HUES64 (cell line): ENCODE measurements around the gene TESMIN.

Experiments
- H3K27ac ChIP-seq: 2 replicates; pipeline ENCODE4 v1.7.0; 2013; ENCODE audit warnings: low read depth, low read length, inconsistent platforms
- H3K27me3 ChIP-seq: 2 replicates; pipeline ENCODE4 v1.6.1; 2013; ENCODE audit warnings: mild to moderate bottlenecking, low read length; ENCODE audit not compliant: insufficient read depth
- H3K36me3 ChIP-seq: 2 replicates; pipeline ENCODE4 v1.6.1; 2013; ENCODE audit warnings: mild to moderate bottlenecking, low read length; ENCODE audit not compliant: insufficient read depth
- H3K4me1 ChIP-seq: 2 replicates; pipeline ENCODE4 v1.6.1; 2013; ENCODE audit warnings: mild to moderate bottlenecking, low read length, moderate library complexity; ENCODE audit not compliant: insufficient read depth
- H3K4me3 ChIP-seq: 2 replicates; pipeline ENCODE4 v1.5.1; 2013; ENCODE audit warnings: mild to moderate bottlenecking, low read length, moderate library complexity
- H3K9ac ChIP-seq: 2 replicates; pipeline ENCODE4 v1.6.1; 2013; ENCODE audit warnings: mild to moderate bottlenecking, low read depth, low read length
- H3K9me3 ChIP-seq: 2 replicates; pipeline ENCODE4 v1.6.1; 2013; ENCODE audit warnings: low read depth, low read length; ENCODE audit not compliant: insufficient read depth
- WGBS: fragments of 150-250, 120-280 bp; methylation state at CpG from one replicate; pipeline ENCODE4 v1.1.7; 2013; ENCODE audit warnings: missing lambda C conversion rate; 5-methylcytosine and 5-hydroxymethylcytosine counted together

TESMIN gene

DNA sequence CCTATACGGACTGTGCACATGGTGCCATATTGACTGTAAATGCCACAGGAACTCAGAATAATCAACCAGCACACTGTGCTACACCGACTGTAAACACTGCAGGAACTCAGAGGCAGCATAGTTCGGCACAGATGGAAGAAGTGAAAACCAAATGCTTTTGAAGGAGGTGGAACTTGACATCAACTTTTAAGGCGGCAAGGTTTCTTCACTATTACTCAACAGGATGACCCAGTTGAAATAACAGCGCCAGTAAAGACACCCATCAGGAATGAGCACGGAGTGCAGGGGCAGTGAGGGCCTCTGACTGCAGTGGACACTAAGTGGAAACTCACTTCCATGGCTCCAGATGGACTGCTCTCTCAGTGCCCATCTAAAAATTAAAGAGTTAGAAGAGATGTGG, 15.7 kb downstream of the TESMIN start:
- Histone ChIP-seq H3K27ac (no peak overlapping the region), H3K9me3 (no peaks in the 10 kb centered on the region), H3K36me3 (peaks cover 24% of the 10 kb centered on the region; the same call in 1 of the 2 replicates), H3K4me3 (no peak overlapping the region), H3K27me3 (no peaks in the 10 kb centered on the region), H3K4me1 (no peaks in the 10 kb centered on the region), H3K9ac (no peak overlapping the region)
- 94% methylated on average over 6 of the region's 6 CpGs for WGBS

DNA sequence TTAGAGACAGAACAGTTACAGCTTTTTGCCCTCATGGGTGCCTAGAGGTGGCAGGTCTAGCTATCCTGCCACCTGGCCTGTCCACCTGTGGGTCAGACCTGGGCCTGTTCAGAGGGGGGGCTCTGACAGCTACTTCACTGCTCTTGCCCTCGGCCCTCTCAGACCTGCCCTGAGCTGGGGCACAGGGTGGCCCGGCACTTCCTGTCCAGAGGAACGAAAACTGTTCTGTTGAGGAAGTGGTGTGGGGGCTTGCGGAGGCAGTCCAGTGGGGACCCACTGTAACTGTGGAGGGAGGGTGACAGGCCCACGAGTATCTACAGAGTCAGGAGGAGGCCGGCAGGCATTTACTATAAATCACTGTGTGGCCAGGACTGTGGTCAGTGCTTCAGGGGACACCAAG, 16.2 kb downstream of the TESMIN start:
- WGBS: 95% methylated on average over 6 of the region's 6 CpGs
- Histone ChIP-seq H3K4me1 (no peaks in the 10 kb centered on the region), H3K27me3 (no peaks in the 10 kb centered on the region)

GRCh38 chr11:68734111-68734510, 17.2 kb downstream of the TESMIN start:
- no peak overlapping the region for H3K27ac ChIP-seq
- no peaks in the 10 kb centered on the region for H3K4me1 ChIP-seq
- peaks cover 22% of the 10 kb centered on the region; the same call in 1 of the 2 replicates for H3K36me3 ChIP-seq
- H3K9me3 ChIP-seq: no peaks in the 10 kb centered on the region
- H3K9ac ChIP-seq: no peak overlapping the region
- no peak overlapping the region for H3K4me3 ChIP-seq
- H3K27me3 ChIP-seq: no peaks in the 10 kb centered on the region
- WGBS: 95% methylated on average over 7 of the region's 7 CpGs

More for the DNA sequence above, 16.2 kb downstream of the TESMIN start:
- Histone ChIP-seq H3K27ac (no peak overlapping the region), H3K9me3 (no peaks in the 10 kb centered on the region), H3K4me3 (no peak overlapping the region), H3K36me3 (peaks cover 22% of the 10 kb centered on the region; the same call in 1 of the 2 replicates), H3K9ac (no peak overlapping the region)

GRCh38 chr11:68727783-68728182, 23.5 kb downstream of the TESMIN start:
- no peaks in the 10 kb centered on the region for H3K36me3 ChIP-seq
- 84% methylated on average over 6 of the region's 6 CpGs for WGBS
- no peak overlapping the region for H3K4me3 ChIP-seq
- H3K27me3 ChIP-seq: no peaks in the 10 kb centered on the region
- H3K27ac ChIP-seq: no peak overlapping the region
- H3K9ac ChIP-seq: no peak overlapping the region
- H3K4me1 ChIP-seq: no peaks in the 10 kb centered on the region
- H3K9me3 ChIP-seq: no peaks in the 10 kb centered on the region

DNA sequence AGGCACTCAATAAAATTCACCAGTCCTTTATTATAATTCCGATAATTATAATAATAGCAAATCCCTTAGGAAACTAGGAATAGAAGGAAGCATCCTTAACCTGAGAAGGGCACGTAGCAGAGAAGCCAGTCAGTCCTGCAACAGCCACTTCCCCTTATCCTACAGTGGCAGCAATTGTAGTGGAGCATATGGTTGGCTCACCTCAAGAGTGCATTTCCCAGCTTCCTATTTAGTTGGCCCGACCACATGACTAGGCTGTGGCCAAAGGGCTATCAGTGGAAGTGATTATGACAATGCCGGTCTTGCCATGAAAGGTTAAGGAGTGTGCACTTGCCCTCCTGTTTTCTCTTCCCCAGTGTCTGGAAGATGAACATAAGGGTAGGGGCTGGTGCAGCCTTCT, 27.0 kb downstream of the TESMIN start:
- WGBS: 88% methylated on average over 4 of the region's 4 CpGs
- Histone ChIP-seq H3K36me3 (no peaks in the 10 kb centered on the region), H3K27me3 (no peaks in the 10 kb centered on the region), H3K9ac (no peak overlapping the region), H3K4me3 (no peak overlapping the region), H3K9me3 (peaks cover 3% of the 10 kb centered on the region; the same call in 1 of the 2 replicates), H3K4me1 (no peaks in the 10 kb centered on the region), H3K27ac (no peak overlapping the region)

DNA sequence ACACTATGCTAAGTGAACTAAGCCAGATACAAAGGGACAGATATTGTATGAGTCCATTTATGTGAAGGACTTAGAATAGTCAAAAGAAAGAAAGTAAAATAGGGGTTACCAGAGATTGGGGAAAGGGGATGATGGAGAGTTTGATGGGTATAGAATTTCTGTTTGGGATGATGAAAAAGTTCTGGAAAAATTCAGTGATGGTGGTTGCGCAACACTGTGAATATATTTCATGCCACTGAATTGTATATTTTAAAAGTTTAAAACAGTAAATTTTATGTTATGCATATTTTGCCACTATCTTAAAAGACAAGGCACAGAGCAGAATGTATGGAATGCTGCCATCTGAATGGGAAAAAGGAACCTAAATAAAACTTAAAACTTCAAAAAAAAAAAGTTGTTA, 29.2 kb downstream of the TESMIN start:
- Histone ChIP-seq H3K4me3 (no peak overlapping the region), H3K9ac (no peak overlapping the region), H3K9me3 (peaks cover 3% of the 10 kb centered on the region; the same call in 1 of the 2 replicates), H3K27me3 (no peaks in the 10 kb centered on the region), H3K4me1 (no peaks in the 10 kb centered on the region), H3K36me3 (no peaks in the 10 kb centered on the region), H3K27ac (no peak overlapping the region)
- WGBS: 100% methylated on average over 1 of the region's 1 CpG

- WGBS: 89% methylated on average over 2 of the region's 2 CpGs
These were observed 30.2 kb downstream of the TESMIN start for GRCh38 chr11:68721075-68721474.

DNA sequence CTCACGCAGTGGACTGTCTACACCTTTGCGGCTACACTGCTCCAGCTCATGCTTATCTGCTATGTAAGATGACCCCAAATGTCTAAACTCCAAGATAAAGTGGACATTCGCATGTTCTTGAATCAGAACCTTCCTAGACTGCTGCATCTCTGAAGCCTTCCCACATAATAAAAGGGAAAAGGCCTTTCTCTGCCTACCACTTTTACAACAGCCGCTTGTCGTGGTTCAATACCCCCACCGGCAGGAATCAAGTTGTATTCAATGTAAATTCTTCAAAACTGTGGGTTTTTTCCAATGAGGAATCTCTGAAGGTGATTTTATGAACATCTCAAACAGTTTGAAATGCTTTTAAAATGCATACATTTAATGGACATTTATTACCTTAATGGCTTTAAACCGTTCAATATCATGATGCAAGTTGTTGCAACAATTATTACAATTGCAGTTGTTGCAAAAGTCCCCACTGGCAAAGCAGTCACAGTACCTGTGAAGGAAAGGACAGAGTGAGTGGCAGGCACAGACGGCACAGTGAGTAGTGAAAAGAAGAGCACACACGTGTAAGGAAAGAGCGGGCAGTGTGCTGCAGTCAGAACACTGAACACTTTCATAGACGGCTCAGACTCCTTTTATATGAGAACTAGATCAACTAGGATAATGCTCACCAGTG, 35.7 kb downstream of the TESMIN start:
- no peak overlapping the region for H3K9ac ChIP-seq
- H3K27me3 ChIP-seq: no peaks in the 10 kb centered on the region
- no peak overlapping the region for H3K27ac ChIP-seq
- peaks cover 3% of the 10 kb centered on the region; the same call in 1 of the 2 replicates for H3K9me3 ChIP-seq
- H3K4me1 ChIP-seq: peaks cover 8% of the 10 kb centered on the region
- no peak overlapping the region for H3K4me3 ChIP-seq
- no peaks in the 10 kb centered on the region for H3K36me3 ChIP-seq
- WGBS: 90% methylated on average over 11 of the region's 11 CpGs

More at GRCh38 chr11:68721075-68721474, 30.2 kb downstream of the TESMIN start:
- H3K27me3 ChIP-seq: no peaks in the 10 kb centered on the region
- H3K9me3 ChIP-seq: peaks cover 3% of the 10 kb centered on the region; the same call in 1 of the 2 replicates
- H3K27ac ChIP-seq: no peak overlapping the region
- H3K9ac ChIP-seq: no peak overlapping the region
- no peak overlapping the region for H3K4me3 ChIP-seq
- no peaks in the 10 kb centered on the region for H3K4me1 ChIP-seq
- H3K36me3 ChIP-seq: no peaks in the 10 kb centered on the region

DNA sequence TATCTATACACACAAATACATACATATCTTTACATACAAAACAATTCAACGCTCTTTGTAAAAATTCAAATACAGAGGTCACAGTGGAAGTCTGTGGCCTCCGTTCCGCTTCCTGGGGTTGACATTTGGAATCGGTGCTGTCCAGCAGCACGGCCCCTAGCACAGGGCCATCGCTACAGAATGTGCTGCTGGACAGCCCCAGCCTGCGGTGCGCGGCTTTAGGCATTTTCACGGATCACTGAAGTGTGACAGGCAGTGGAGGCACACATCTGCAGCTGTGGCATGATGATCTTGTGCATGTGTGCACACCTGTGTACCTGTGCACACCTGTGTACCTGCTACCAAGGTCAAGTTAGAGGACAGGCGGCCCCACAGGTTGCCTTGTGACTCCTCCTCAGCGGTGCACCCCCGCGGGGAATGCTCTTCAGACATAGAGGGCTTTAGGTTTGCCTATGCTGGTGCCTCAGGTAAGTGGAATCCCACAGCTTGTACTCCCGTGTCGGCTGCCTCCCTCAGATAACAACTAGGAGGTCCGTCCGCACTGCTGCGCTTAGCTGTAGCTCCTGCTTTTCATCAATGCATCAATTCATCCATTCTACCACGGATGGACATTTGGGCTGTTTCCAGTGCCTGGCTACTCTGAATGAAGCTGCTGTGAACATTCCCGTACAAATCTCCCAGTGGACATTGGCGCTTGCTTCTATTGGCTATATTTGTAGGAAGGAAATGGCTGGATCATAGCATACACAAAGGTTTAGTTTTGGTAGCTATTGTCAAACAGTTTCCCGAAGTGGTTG, 37.1 kb downstream of the TESMIN start:
- Histone ChIP-seq H3K27ac (no peak overlapping the region), H3K4me1 (peaks cover 14% of the 10 kb centered on the region), H3K9me3 (no peaks in the 10 kb centered on the region), H3K9ac (no peak overlapping the region), H3K36me3 (no peaks in the 10 kb centered on the region), H3K4me3 (no peak overlapping the region), H3K27me3 (no peaks in the 10 kb centered on the region)
- WGBS: 91% methylated on average over 23 of the region's 23 CpGs

DNA sequence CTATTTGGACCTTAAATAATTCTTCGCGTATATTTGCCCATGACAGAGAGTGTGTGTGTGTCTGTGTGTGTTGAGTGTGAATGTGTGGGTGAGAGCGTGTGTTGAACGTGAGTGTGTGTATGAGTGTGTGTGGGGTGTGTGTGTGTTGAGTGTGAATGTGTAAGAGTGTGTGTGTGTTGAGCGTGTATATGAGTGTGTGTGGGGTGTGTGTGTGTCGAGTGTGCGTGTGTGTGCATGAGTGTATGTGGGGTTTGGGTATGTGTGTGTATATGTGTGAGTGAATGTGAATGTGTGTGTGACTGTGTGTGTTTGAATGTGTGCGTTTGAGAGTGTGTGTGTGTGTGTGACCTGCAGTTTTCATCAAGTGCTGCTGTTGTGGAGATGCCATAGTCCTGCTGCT, 40.2 kb downstream of the TESMIN start:
- peaks cover 20% of the 10 kb centered on the region for H3K4me1 ChIP-seq
- WGBS: 94% methylated on average over 8 of the region's 8 CpGs
- no peak overlapping the region for H3K9ac ChIP-seq
- no peak overlapping the region for H3K4me3 ChIP-seq
- no peaks in the 10 kb centered on the region for H3K27me3 ChIP-seq
- H3K36me3 ChIP-seq: no peaks in the 10 kb centered on the region
- H3K27ac ChIP-seq: no peak overlapping the region
- no peaks in the 10 kb centered on the region for H3K9me3 ChIP-seq

DNA sequence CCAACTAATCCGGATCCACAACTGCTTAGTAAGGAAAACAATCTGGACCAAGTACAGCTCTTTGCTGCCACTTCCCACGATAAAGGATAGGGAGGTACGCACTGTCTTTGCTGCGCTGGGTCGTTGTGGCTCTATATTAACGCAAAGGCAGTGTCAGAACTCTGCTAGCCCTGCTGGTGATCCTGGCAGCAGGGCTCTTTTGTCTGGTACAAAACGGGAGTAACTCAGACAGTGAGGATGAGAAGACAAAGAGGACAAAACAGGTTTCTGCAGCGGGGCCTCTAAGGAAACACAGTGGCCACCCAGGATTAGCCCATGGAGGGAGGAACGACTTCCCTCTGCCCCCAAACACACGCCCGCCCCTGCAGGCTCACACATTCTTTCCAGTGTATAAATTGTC, 40.9 kb downstream of the TESMIN start:
- 78% methylated on average over 11 of the region's 11 CpGs for WGBS
- Histone ChIP-seq H3K36me3 (no peaks in the 10 kb centered on the region), H3K4me1 (peaks cover 18% of the 10 kb centered on the region), H3K9ac (no peak overlapping the region; the same call in 1 of the 2 replicates), H3K27ac (no peak overlapping the region), H3K4me3 (no peak overlapping the region), H3K9me3 (no peaks in the 10 kb centered on the region), H3K27me3 (no peaks in the 10 kb centered on the region)
